Panc1 (cell line): ENCODE measurements around the gene GALNT18. TPM values are rescaled to one million over a fixed set of nuclear protein-coding genes. Genes with fewer than 3 reads are reported as not detected.

Experiments used
- ATAC-seq: fragments of 200-7000 bp; cut with Tn5 transposase; 2 replicates; pipeline ENCODE4 v1.9.1; 2020; ENCODE audit warnings: mild to moderate bottlenecking, moderate library complexity
- BruUV-seq: library from RNA; stranded (reverse); fragments of 400-500 nt; replicated peaks from 2 replicates; lab custom pipeline; 2021; lab: Mats Ljungman, UMichigan
- CTCF ChIA-PET: fragments of 300-600 bp; sonication (Branson Sonifier 250); formaldehyde crosslinking; loops from one replicate; lab custom pipeline; 2022; ENCODE audit warnings: antibody characterized with exemption; lab: Charles Lee
- POLR2A ChIA-PET: fragments of 300-600 bp; sonication (Branson Sonifier 250); formaldehyde crosslinking; loops from one replicate; lab custom pipeline; 2022; ENCODE audit warnings: antibody characterized with exemption; lab: Charles Lee
- DNase-seq: peaks from one replicate; pipeline ENCODE4 v3.0.0-alpha.2; 2010; ENCODE audit warnings: low read depth, low spot score
- H3K27ac ChIP-seq: 2 replicates; pipeline ENCODE4 v1.5.1; 2011; ENCODE audit warnings: mild to moderate bottlenecking, low read length, inconsistent platforms
- H3K27me3 ChIP-seq: fragments of 200-500 bp; sonication (Bioruptor generic); 2 replicates; pipeline ENCODE4 v1.6.0; 2014; ENCODE audit warnings: low read length, inconsistent platforms; ENCODE audit not compliant: control insufficient read depth, insufficient read depth
- H3K36me3 ChIP-seq: fragments of 200-500 bp; sonication (Bioruptor generic); 2 replicates; pipeline ENCODE4 v1.5.1; 2014; ENCODE audit warnings: inconsistent platforms, mild to moderate bottlenecking, low read length, moderate library complexity; ENCODE audit not compliant: control insufficient read depth, insufficient read depth
- H3K4me1 ChIP-seq: 2 replicates; pipeline ENCODE4 v1.5.1; 2011; ENCODE audit warnings: inconsistent platforms, mild to moderate bottlenecking, low read length, moderate library complexity; ENCODE audit not compliant: control insufficient read depth, insufficient read depth
- H3K4me3 ChIP-seq, 2 experiments: 2 replicates each; pipeline ENCODE4 v1.5.1; 2011 to 2012; ENCODE audit warnings: low read depth in 2 of 2, low read length in 2 of 2, mild to moderate bottlenecking in 2 of 2, inconsistent platforms in 1 of 2, moderate library complexity in 1 of 2
- H3K9me3 ChIP-seq: fragments of 200-500 bp; sonication (Bioruptor generic); 2 replicates; pipeline ENCODE4 v1.5.1; 2014; ENCODE audit warnings: low read depth, mild to moderate bottlenecking, inconsistent platforms, low read length, moderate library complexity; ENCODE audit not compliant: control insufficient read depth, insufficient read depth
- POLR2AphosphoS5 ChIP-seq: IDR thresholded peaks from 2 replicates; pipeline ENCODE4 v1.6.1; 2012; ENCODE audit warnings: mild to moderate bottlenecking, low read depth, low read length, moderate library complexity
- REST ChIP-seq, 2 experiments: IDR thresholded peaks; 2 replicates each; pipeline ENCODE4 v1.6.1; 2011 to 2012; ENCODE audit warnings: low read depth in 2 of 2, control low read depth in 1 of 2, low read length in 1 of 2, mild to moderate bottlenecking in 1 of 2, moderate library complexity in 1 of 2; ENCODE audit not compliant: insufficient read depth in 1 of 2
- SIN3A ChIP-seq: IDR thresholded peaks from 2 replicates; pipeline ENCODE4 v1.6.1; 2012; ENCODE audit warnings: low read depth, mild to moderate bottlenecking, low read length, moderate library complexity, borderline replicate concordance; ENCODE audit not compliant: insufficient read depth
- TCF7L2 ChIP-seq: IDR thresholded peaks from 2 replicates; pipeline ENCODE4 v1.6.1; 2011; ENCODE audit warnings: mild to moderate bottlenecking, low read depth, low read length, inconsistent platforms
- in situ Hi-C: cut with HindIII; loops from 2 replicates; pipeline ENCODE4 v1.10.0; 2016; ENCODE audit warnings: low sequenced_read_pairs, low pct_unique_long_range_greater_than_20kb
- intact Hi-C: fragments of 100-400 bp; cut with micrococcal nuclease; formaldehyde crosslinking; loops from one replicate; pipeline ENCODE4 v1.10.0; 2022; ENCODE audit not compliant: unreplicated experiment
- total RNA-seq: library from RNA; stranded (reverse); gene quantifications from one replicate; pipeline ENCODE4 v1.2.1, GENCODE V29; 2021; ENCODE audit not compliant: unreplicated experiment
- TF ChIP-seq, protein P1 (sequence below): fragments of 450-650 bp; IDR thresholded peaks from 2 replicates; pipeline ENCODE4 v1.5.1; 2017; ENCODE audit warnings: mild to moderate bottlenecking

GALNT18 gene
- total RNA-seq, 1 experiment from 2014 or later, result 8.6 TPM

- Histone ChIP-seq H3K27ac (no peak overlapping the region), H3K27me3 (no peaks in the 10 kb centered on the region), H3K4me1 (no peaks in the 10 kb centered on the region), H3K9me3 (no peaks in the 10 kb centered on the region), H3K36me3 (no peaks in the 10 kb centered on the region), H3K4me3 (no peak overlapping the region)
- intact Hi-C loops (no loop called here), in situ Hi-C loops (no loop called here)
- ATAC-seq (no peak), DNase-seq (no peak)
- ChIA-PET POLR2A (no interaction called here), CTCF (no interaction called here)
- no TSS peak for BruUV-seq
- no peak for TF ChIP-seq SIN3A
- no peak for TF ChIP-seq POLR2AphosphoS5
- no peak for TF ChIP-seq TCF7L2
- no peak for TF ChIP-seq REST (IDR thresholded peaks at IDR 0.05; ENCODE audit: insufficient read depth in 1 of 2, low read depth in 2 of 2, low read length in 1 of 2)
- TF ChIP-seq, protein P1, sequence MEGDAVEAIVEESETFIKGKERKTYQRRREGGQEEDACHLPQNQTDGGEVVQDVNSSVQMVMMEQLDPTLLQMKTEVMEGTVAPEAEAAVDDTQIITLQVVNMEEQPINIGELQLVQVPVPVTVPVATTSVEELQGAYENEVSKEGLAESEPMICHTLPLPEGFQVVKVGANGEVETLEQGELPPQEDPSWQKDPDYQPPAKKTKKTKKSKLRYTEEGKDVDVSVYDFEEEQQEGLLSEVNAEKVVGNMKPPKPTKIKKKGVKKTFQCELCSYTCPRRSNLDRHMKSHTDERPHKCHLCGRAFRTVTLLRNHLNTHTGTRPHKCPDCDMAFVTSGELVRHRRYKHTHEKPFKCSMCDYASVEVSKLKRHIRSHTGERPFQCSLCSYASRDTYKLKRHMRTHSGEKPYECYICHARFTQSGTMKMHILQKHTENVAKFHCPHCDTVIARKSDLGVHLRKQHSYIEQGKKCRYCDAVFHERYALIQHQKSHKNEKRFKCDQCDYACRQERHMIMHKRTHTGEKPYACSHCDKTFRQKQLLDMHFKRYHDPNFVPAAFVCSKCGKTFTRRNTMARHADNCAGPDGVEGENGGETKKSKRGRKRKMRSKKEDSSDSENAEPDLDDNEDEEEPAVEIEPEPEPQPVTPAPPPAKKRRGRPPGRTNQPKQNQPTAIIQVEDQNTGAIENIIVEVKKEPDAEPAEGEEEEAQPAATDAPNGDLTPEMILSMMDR, result no peak
Measured at GRCh38 chr11:11534981-11535380, 86.8 kb downstream of the GALNT18 start.

GRCh38 chr11:11533751-11534150 lies 88.1 kb downstream of the GALNT18 start:
- no TSS peak for BruUV-seq
- ATAC-seq, result no peak
- Histone ChIP-seq H3K27me3 (no peaks in the 10 kb centered on the region), H3K4me3 (no peak overlapping the region), H3K9me3 (no peaks in the 10 kb centered on the region), H3K27ac (no peak overlapping the region), H3K36me3 (no peaks in the 10 kb centered on the region), H3K4me1 (no peaks in the 10 kb centered on the region)
- CTCF ChIA-PET, result no interaction called here
- POLR2A ChIA-PET, result no interaction called here
- TF ChIP-seq POLR2AphosphoS5 (no peak), REST (IDR thresholded peaks at IDR 0.05; ENCODE audit: insufficient read depth in 1 of 2, low read depth in 2 of 2, low read length in 1 of 2) (no peak), SIN3A (no peak), TCF7L2 (no peak)
- intact Hi-C loops (no loop called here), in situ Hi-C loops (no loop called here)
- DNase-seq, result no peak
